Esophagus muscularis mucosa (tissue), 4 donors: ENCODE results near the gene CCDC78.

ENCODE experiments used
- CTCF ChIP-seq, 3 experiments: fragments of 200-600 bp in 2 of 3; fragments of 450-650 bp in 1 of 3; sonication (generic) in 2 of 3; IDR thresholded peaks; one replicate each; pipeline ENCODE4 v1.5.1; 2017 to 2019; ENCODE audit warnings: antibody characterized with exemption in 3 of 3, mild to moderate bottlenecking in 2 of 3, moderate library complexity in 1 of 3
- EP300 ChIP-seq: sonication (generic); formaldehyde crosslinking; IDR thresholded peaks from one replicate; pipeline ENCODE4 v1.6.1; 2017; ENCODE audit warnings: antibody characterized with exemption
- POLR2A ChIP-seq: fragments of 450-650 bp; IDR thresholded peaks from one replicate; pipeline ENCODE4 v1.6.1; 2017; ENCODE audit warnings: antibody characterized with exemption, moderate library complexity, mild to moderate bottlenecking, low read depth
- POLR2AphosphoS5 ChIP-seq, 2 donors: sonication (generic); formaldehyde crosslinking; IDR thresholded peaks; one replicate each; pipeline ENCODE4 v1.6.1; 2017; ENCODE audit warnings: antibody characterized with exemption in 2 of 2

- TF ChIP-seq CTCF (IDR thresholded peaks at IDR 0.05) = no peak
- no peak for TF ChIP-seq POLR2A
- TF ChIP-seq EP300 = no peak
- TF ChIP-seq POLR2AphosphoS5 (IDR thresholded peaks at IDR 0.05) = no peak
Observed at GRCh38 chr16:717450-718245, 8.6 kb downstream of the CCDC78 start.
